Cardiac muscle cell (in vitro differentiated cells and primary cell): Measurements from ENCODE around the gene CBR3. TPM values are rescaled to one million over a fixed set of nuclear protein-coding genes. Genes with fewer than 3 reads are reported as not detected.

Source experiments
- DNase-seq, 2 donors: peaks; one replicate each; pipeline versions ENCODE4 v3.0.0 to v3.0.0-alpha.2; 2010 to 2017; ENCODE audit warnings: low read depth in 1 of 2, low spot score in 1 of 2
- H3K27ac ChIP-seq: fragments of 200-600 bp; sonication (generic); 2 replicates; pipeline ENCODE4 v1.5.1; 2016
- H3K27me3 ChIP-seq: fragments of 200-600 bp; sonication (generic); 2 replicates; pipeline ENCODE4 v1.6.0; 2016; ENCODE audit warnings: control low read depth
- H3K36me3 ChIP-seq: fragments of 200-600 bp; sonication (generic); 2 replicates; pipeline ENCODE4 v1.5.1; 2016; ENCODE audit warnings: control low read depth
- H3K4me1 ChIP-seq: fragments of 200-600 bp; sonication (generic); 2 replicates; pipeline ENCODE4 v1.8.1; 2017; ENCODE audit warnings: low read depth, mild to moderate bottlenecking, mixed run types
- H3K4me3 ChIP-seq: fragments of 200-600 bp; sonication (generic); 2 replicates; pipeline ENCODE4 v1.5.1; 2016; ENCODE audit warnings: mild to moderate bottlenecking
- H3K9me3 ChIP-seq: fragments of 200-600 bp; sonication (generic); 2 replicates; pipeline ENCODE4 v1.5.1; 2017; ENCODE audit warnings: low read depth, mild to moderate bottlenecking, control low read depth
- CTCF ChIP-seq: IDR thresholded peaks from 2 replicates; pipeline ENCODE4 v1.5.1; 2012; ENCODE audit warnings: low read depth, mild to moderate bottlenecking, low read length
- polyA plus RNA-seq: library from polyadenylated mRNA; unstranded; fragments of >200 nt; fragmentation: Nextera tagmentation; extraction: Ambion mirVana; gene quantifications from 2 replicates; pipeline ENCODE4 v1.2.1, GENCODE V29; 2016
- total RNA-seq: library from RNA; depleted of rRNA; stranded (reverse); fragments of >200 nt; gene quantifications from 2 replicates; pipeline ENCODE4 v1.2.3, GENCODE V29; 2016

CBR3 gene
- total and polyA plus RNA-seq, 2 experiments from 2014 or later: not detected

DNA sequence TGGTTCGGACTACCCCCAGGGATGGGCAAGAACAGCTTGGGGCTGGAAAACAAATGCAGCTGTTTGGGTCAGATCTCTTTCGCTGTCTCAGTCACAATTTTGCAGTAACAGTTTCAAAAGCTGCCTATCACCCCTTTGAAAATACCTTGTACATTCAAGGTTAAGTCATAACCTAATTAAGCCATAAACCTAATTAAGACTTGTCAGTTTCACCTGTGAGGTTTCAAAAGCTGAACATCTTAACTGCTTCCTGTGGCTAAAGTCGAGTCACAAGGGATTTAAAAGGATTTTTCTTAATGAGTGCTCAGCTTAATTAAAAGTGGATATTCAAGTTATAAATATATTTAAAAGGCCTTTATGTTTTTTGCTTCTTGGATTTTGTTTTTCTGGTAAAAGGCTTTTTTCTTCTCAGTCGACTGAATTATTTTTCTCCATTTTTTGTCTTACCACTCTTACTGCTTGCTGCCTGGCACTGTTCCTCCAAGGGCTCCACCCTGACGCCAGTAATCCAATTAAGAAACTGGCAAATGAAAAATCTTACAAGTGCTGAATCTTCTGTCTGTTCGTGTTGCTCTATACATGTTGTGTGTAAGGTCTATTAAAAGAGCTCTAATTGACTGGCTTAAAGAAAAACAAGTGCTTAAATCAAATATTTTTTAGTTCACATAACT lies 33.8 kb upstream of the CBR3 start:
- DNase-seq: no peak
- Histone ChIP-seq H3K4me3 (no peak overlapping the region), H3K36me3 (no peaks in the 10 kb centered on the region), H3K9me3 (no peaks in the 10 kb centered on the region), H3K27me3 (peaks cover 26% of the 10 kb centered on the region), H3K4me1 (no peaks in the 10 kb centered on the region), H3K27ac (no peak overlapping the region)
- TF ChIP-seq CTCF: no peak

DNA sequence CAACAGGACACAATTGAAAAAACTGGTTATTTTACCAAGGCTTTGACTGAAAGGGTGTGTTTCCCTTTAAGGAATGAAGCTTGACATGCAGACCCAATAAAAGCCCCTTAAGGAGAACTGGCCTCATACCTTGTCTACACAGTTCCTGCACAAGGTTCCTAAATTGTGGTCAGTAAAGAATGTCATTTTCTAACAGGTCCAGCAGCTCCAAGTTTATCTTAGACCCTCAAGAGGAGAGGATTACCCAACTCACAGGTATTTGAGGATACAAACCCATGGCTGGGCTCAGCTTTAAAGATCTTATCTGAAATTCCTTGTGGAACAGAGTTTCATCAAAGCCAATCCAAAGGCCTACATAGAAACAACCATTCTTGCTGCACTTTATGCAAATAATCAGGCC lies 31.4 kb upstream of the CBR3 start:
- peaks cover 28% of the 10 kb centered on the region for H3K27me3 ChIP-seq
- no peaks in the 10 kb centered on the region for H3K4me1 ChIP-seq
- no peaks in the 10 kb centered on the region for H3K9me3 ChIP-seq
- no peaks in the 10 kb centered on the region for H3K36me3 ChIP-seq
- no peak for TF ChIP-seq CTCF
- H3K27ac ChIP-seq: no peak overlapping the region
- H3K4me3 ChIP-seq: no peak overlapping the region
- no peak for DNase-seq

GRCh38 chr21:36104317-36105300 lies 30.3 kb upstream of the CBR3 start:
- peak overlapping the region; percentile 11 for H3K4me3 ChIP-seq
- H3K27ac ChIP-seq: no peak overlapping the region
- H3K4me1 ChIP-seq: no peaks in the 10 kb centered on the region
- H3K9me3 ChIP-seq: no peaks in the 10 kb centered on the region
- H3K36me3 ChIP-seq: no peaks in the 10 kb centered on the region
- peak; percentile 64 to 83 for DNase-seq
- peaks cover 28% of the 10 kb centered on the region for H3K27me3 ChIP-seq
- TF ChIP-seq CTCF: peak; percentile 64

DNA sequence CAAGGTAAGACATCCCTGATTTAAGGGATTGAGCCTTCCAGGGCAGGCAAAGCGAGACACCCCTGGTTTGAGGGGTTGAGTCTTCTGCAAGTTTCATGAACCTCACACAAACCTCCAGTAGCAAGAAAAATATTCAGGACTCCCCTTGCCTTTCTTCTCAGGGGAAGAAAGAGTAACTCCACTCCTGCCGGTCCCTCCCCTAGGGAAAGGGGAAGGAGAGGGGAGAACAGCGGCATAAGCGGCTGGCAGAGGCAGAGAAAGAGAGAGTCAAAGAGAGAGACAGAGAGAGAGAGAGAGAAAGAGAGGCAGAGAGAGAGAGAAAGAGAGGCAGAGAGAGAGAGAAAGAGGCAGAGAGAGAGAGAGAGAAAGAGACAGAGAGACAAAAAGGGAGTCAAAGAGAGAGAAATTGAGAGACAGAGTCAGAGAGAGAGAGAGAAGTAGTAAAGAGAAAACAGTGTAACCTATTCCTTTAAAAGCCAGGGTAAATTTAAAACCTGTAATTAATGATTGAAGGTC lies 29.5 kb upstream of the CBR3 start:
- H3K9me3 ChIP-seq: no peaks in the 10 kb centered on the region
- H3K27ac ChIP-seq: no peak overlapping the region
- H3K4me1 ChIP-seq: no peaks in the 10 kb centered on the region
- TF ChIP-seq CTCF: no peak
- H3K36me3 ChIP-seq: no peaks in the 10 kb centered on the region
- no peak overlapping the region for H3K4me3 ChIP-seq
- H3K27me3 ChIP-seq: peaks cover 21% of the 10 kb centered on the region
- DNase-seq: no peak

DNA sequence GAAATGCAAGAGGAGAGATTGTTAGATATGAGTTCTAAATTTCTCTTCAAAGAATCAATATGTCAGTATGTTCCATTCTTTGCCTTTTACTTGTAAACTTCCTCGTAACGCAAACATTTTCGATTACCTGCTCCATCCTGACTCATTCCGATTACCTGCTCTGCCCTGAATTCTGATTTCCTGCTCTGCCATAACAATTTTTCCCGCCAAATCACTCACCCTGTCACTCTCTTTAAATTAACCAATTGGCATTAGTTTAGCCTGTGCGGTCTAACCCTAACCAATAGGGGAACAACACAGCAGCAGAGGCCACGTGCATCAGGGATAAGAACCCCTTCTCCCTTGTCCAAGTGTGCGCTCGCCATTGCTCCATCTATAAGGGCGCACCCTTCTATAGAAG lies 25.0 kb upstream of the CBR3 start:
- TF ChIP-seq CTCF: no peak
- Histone ChIP-seq H3K4me3 (no peak overlapping the region), H3K9me3 (no peaks in the 10 kb centered on the region), H3K27ac (no peak overlapping the region), H3K36me3 (no peaks in the 10 kb centered on the region), H3K27me3 (peaks cover 14% of the 10 kb centered on the region), H3K4me1 (no peaks in the 10 kb centered on the region)
- no peak for DNase-seq
